ENCODE measurements around the gene ST6GALNAC1.
"Not testable (repeated sequence)": the region's sequence is repeated elsewhere in the genome, so short reads cannot be mapped to it uniquely, and the experiment has no call there.

GRCh38 chr17:76636486-76637206 lies 6.9 kb downstream of the ST6GALNAC1 start:
- TF ChIP-seq CTCF, EP300, POLR2A (IDR thresholded peaks at IDR 0.05): not testable (repeated sequence)

All from ovary (tissue), 3 donors.